WTC11 (cell line): ENCODE results near the gene ATP11A. TPM values are rescaled to one million over a fixed set of nuclear protein-coding genes. Genes with fewer than 3 reads are reported as not detected.

Source experiments
- ATAC-seq: fragments of 200-7000 bp; cut with Tn5 transposase; 2 replicates; pipeline ENCODE4 v1.10.0; 2021; ENCODE audit warnings: mild to moderate bottlenecking, moderate library complexity
- CTCF ChIA-PET: fragments of 300-600 bp; sonication (Branson Sonifier 250); formaldehyde crosslinking; loops from one replicate; lab custom pipeline; 2021; ENCODE audit warnings: antibody characterized with exemption; lab: Charles Lee
- POLR2A ChIA-PET: fragments of 350-600 bp; sonication (Branson Sonifier 250); formaldehyde crosslinking; loops from one replicate; lab custom pipeline; 2021; ENCODE audit warnings: antibody characterized with exemption; lab: Charles Lee
- DNase-seq: peaks from one replicate; pipeline ENCODE4 v3.0.0; 2021; ENCODE audit warnings: low spot score
- H3K27ac Mint-ChIP-seq: 2 replicates; pipeline ENCODE4 v1.8.0; 2021; ENCODE audit warnings: mixed read lengths
- H3K27me3 Mint-ChIP-seq: 2 replicates; pipeline ENCODE4 v1.8.0; 2021; ENCODE audit warnings: low read depth, mild to moderate bottlenecking, moderate library complexity, mixed read lengths
- H3K36me3 Mint-ChIP-seq: 2 replicates; pipeline ENCODE4 v1.8.0; 2021; ENCODE audit warnings: mixed read lengths
- H3K4me1 Mint-ChIP-seq: 2 replicates; pipeline ENCODE4 v1.8.0; 2022; ENCODE audit warnings: mixed read lengths
- H3K4me3 Mint-ChIP-seq: 2 replicates; pipeline ENCODE4 v1.8.0; 2021; ENCODE audit warnings: mild to moderate bottlenecking, moderate library complexity, mixed read lengths
- H3K9me3 Mint-ChIP-seq: 2 replicates; pipeline ENCODE4 v1.8.0; 2021; ENCODE audit warnings: mixed read lengths
- FOXK1 ChIP-seq: sonication (generic); formaldehyde crosslinking; IDR thresholded peaks from 2 replicates; pipeline ENCODE4 v1.8.0; 2022; ENCODE audit warnings: mild to moderate bottlenecking, moderate library complexity, missing genetic modification reagents
- GABPB1 ChIP-seq: sonication (generic); formaldehyde crosslinking; IDR thresholded peaks from 2 replicates; pipeline ENCODE4 v1.8.1; 2023; ENCODE audit warnings: mild to moderate bottlenecking, missing genetic modification reagents
- GTF2I ChIP-seq: fragments of 250-450 bp; sonication (Bioruptor Pico); conservative IDR thresholded peaks from 2 replicates; pipeline ENCODE4 v1.4.0; 2021; ENCODE audit warnings: mild to moderate bottlenecking
- HMGA2 ChIP-seq: fragments of 250-450 bp; sonication (Bioruptor Pico); IDR thresholded peaks from 2 replicates; pipeline ENCODE4 v1.4.0; 2021; ENCODE audit warnings: mild to moderate bottlenecking, moderate library complexity
- IRF2 ChIP-seq: sonication (generic); formaldehyde crosslinking; IDR thresholded peaks from 2 replicates; pipeline ENCODE4 v1.8.0; 2022; ENCODE audit warnings: low read depth, missing genetic modification reagents, borderline replicate concordance
- JAZF1 ChIP-seq: fragments of 250-450 bp; sonication (Bioruptor Pico); IDR thresholded peaks from 2 replicates; pipeline ENCODE4 v1.9.0; 2021; ENCODE audit warnings: moderate library complexity, mild to moderate bottlenecking, inconsistent platforms
- KAT7 ChIP-seq: sonication (generic); formaldehyde crosslinking; IDR thresholded peaks from 2 replicates; pipeline ENCODE4 v1.8.1; 2023; ENCODE audit warnings: missing genetic modification reagents, mild to moderate bottlenecking, borderline replicate concordance
- MXD4 ChIP-seq: fragments of 250-450 bp; sonication (Bioruptor Pico); IDR thresholded peaks from 2 replicates; pipeline ENCODE4 v1.8.0; 2021; ENCODE audit warnings: mild to moderate bottlenecking, moderate library complexity, borderline replicate concordance
- NFE2L1 ChIP-seq: sonication (generic); formaldehyde crosslinking; IDR thresholded peaks from 2 replicates; pipeline ENCODE4 v1.8.1; 2023; ENCODE audit warnings: missing genetic modification reagents
- PRRX2 ChIP-seq: fragments of 250-450 bp; sonication (Bioruptor Pico); IDR thresholded peaks from 2 replicates; pipeline ENCODE4 v1.8.0; 2021; ENCODE audit warnings: mild to moderate bottlenecking
- SMAD4 ChIP-seq: sonication (generic); formaldehyde crosslinking; IDR thresholded peaks from 2 replicates; pipeline ENCODE4 v1.8.0; 2022; ENCODE audit warnings: mild to moderate bottlenecking, missing genetic modification reagents
- ZBTB21 ChIP-seq: sonication (generic); formaldehyde crosslinking; IDR thresholded peaks from 2 replicates; pipeline ENCODE4 v1.8.1; 2023; ENCODE audit warnings: mild to moderate bottlenecking, missing genetic modification reagents, borderline replicate concordance
- total RNA-seq: library from RNA; stranded (reverse); gene quantifications from 3 replicates; pipeline ENCODE4 v1.2.3, GENCODE V29; 2021
- TF ChIP-seq, protein P1 (sequence below): sonication (generic); formaldehyde crosslinking; IDR thresholded peaks from 2 replicates; pipeline ENCODE4 v1.8.0; 2023; ENCODE audit warnings: missing genetic modification reagents, mild to moderate bottlenecking, borderline replicate concordance
- TF ChIP-seq, protein P2 (sequence below): fragments of 250-450 bp; sonication (Bioruptor Pico); IDR thresholded peaks from 2 replicates; pipeline ENCODE4 v1.9.0; 2021; ENCODE audit warnings: mild to moderate bottlenecking
- TF ChIP-seq, protein P3 (sequence below): sonication (generic); formaldehyde crosslinking; IDR thresholded peaks from 2 replicates; pipeline ENCODE4 v1.8.1; 2022; ENCODE audit warnings: missing genetic modification reagents, borderline replicate concordance
- TF ChIP-seq, protein P4 (sequence below): sonication (generic); formaldehyde crosslinking; IDR thresholded peaks from 2 replicates; pipeline ENCODE4 v1.8.1; 2023; ENCODE audit warnings: mild to moderate bottlenecking, missing genetic modification reagents, moderate library complexity
- TF ChIP-seq, protein P5 (sequence below): fragments of 250-450 bp; sonication (Bioruptor Pico); conservative IDR thresholded peaks from 2 replicates; pipeline ENCODE4 v1.9.0; 2021; ENCODE audit warnings: mild to moderate bottlenecking
- TF ChIP-seq, protein P6 (sequence below): sonication (generic); formaldehyde crosslinking; IDR thresholded peaks from 2 replicates; pipeline ENCODE4 v1.8.1; 2022; ENCODE audit warnings: mild to moderate bottlenecking, moderate library complexity, missing genetic modification reagents

ATP11A gene
- total RNA-seq, 1 experiment from 2014 or later: 100 TPM

DNA sequence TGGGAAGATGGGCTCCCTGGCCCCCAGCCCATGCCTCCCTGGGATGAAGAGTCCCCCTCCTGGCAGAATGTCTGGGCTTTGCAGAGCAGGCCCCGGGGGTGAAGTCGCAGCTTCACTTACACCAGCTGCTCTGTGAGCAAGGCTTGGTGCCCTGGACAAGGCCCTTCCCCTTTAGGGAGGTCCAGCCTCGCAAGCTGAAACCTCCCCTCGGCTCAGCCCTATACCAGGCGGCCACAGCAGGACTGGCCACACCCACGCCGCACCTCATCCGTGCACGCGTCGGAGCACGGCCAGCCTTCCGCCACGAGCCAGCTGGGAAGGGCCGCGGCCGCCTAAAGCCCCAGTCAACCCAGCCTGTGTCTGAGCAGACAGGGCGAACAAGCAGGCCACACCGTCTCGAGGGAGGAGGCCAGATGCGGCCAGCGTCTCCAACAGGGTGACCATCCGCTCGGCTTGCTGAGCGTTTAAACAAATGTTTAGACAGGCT is 196.0 kb downstream of the ATP11A start (continued):
- no peak for TF ChIP-seq GTF2I (CRISPR knock-in tag)
- TF ChIP-seq, protein P1, sequence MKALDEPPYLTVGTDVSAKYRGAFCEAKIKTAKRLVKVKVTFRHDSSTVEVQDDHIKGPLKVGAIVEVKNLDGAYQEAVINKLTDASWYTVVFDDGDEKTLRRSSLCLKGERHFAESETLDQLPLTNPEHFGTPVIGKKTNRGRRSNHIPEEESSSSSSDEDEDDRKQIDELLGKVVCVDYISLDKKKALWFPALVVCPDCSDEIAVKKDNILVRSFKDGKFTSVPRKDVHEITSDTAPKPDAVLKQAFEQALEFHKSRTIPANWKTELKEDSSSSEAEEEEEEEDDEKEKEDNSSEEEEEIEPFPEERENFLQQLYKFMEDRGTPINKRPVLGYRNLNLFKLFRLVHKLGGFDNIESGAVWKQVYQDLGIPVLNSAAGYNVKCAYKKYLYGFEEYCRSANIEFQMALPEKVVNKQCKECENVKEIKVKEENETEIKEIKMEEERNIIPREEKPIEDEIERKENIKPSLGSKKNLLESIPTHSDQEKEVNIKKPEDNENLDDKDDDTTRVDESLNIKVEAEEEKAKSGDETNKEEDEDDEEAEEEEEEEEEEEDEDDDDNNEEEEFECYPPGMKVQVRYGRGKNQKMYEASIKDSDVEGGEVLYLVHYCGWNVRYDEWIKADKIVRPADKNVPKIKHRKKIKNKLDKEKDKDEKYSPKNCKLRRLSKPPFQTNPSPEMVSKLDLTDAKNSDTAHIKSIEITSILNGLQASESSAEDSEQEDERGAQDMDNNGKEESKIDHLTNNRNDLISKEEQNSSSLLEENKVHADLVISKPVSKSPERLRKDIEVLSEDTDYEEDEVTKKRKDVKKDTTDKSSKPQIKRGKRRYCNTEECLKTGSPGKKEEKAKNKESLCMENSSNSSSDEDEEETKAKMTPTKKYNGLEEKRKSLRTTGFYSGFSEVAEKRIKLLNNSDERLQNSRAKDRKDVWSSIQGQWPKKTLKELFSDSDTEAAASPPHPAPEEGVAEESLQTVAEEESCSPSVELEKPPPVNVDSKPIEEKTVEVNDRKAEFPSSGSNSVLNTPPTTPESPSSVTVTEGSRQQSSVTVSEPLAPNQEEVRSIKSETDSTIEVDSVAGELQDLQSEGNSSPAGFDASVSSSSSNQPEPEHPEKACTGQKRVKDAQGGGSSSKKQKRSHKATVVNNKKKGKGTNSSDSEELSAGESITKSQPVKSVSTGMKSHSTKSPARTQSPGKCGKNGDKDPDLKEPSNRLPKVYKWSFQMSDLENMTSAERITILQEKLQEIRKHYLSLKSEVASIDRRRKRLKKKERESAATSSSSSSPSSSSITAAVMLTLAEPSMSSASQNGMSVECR (CRISPR knock-in tag): no peak

DNA sequence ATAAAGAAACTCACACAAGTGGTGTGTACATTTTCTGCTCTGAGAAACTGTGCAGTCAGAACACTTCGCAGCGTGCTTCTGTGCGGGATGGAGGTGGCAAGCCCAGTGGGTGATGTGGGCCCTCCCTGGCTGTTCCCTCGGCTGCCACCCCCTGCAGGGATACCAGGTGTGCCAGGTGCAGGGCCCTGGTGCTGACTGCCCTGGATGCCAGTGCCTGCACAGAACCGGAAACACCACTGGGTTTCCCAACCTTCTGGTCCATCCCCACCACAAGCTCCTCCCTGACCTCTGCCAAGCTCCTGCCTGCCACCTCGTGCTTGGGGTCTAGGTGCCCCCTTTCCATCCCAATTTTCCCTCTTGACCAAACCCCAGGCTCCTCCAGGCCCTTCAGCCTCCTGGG is 197.3 kb downstream of the ATP11A start:
- Mint-ChIP-seq H3K9me3 (no peaks in the 10 kb centered on the region), H3K27ac (no peak overlapping the region), H3K4me3 (no peak overlapping the region)
- POLR2A ChIA-PET: no interaction called here
- DNase-seq: peak; percentile 9
- TF ChIP-seq PRRX2 (no peak), SMAD4 (no peak), GABPB1 (CRISPR knock-in tag) (no peak), KAT7 (CRISPR knock-in tag) (no peak), HMGA2 (CRISPR knock-in tag) (no peak), MXD4 (CRISPR knock-in tag) (no peak), JAZF1 (no peak), ZBTB21 (no peak), FOXK1 (CRISPR knock-in tag) (no peak), NFE2L1 (CRISPR knock-in tag) (no peak), IRF2 (CRISPR knock-in tag) (no peak)
- TF ChIP-seq, protein P2, sequence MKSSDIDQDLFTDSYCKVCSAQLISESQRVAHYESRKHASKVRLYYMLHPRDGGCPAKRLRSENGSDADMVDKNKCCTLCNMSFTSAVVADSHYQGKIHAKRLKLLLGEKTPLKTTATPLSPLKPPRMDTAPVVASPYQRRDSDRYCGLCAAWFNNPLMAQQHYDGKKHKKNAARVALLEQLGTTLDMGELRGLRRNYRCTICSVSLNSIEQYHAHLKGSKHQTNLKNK (CRISPR knock-in tag): no peak
- TF ChIP-seq, protein P3, sequence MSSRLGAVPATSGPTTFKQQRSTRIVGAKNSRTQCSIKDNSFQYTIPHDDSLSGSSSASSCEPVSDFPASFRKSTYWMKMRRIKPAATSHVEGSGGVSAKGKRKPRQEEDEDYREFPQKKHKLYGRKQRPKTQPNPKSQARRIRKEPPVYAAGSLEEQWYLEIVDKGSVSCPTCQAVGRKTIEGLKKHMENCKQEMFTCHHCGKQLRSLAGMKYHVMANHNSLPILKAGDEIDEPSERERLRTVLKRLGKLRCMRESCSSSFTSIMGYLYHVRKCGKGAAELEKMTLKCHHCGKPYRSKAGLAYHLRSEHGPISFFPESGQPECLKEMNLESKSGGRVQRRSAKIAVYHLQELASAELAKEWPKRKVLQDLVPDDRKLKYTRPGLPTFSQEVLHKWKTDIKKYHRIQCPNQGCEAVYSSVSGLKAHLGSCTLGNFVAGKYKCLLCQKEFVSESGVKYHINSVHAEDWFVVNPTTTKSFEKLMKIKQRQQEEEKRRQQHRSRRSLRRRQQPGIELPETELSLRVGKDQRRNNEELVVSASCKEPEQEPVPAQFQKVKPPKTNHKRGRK (CRISPR knock-in tag): no peak
- TF ChIP-seq, protein P1 (CRISPR knock-in tag): no peak
- TF ChIP-seq, protein P4, sequence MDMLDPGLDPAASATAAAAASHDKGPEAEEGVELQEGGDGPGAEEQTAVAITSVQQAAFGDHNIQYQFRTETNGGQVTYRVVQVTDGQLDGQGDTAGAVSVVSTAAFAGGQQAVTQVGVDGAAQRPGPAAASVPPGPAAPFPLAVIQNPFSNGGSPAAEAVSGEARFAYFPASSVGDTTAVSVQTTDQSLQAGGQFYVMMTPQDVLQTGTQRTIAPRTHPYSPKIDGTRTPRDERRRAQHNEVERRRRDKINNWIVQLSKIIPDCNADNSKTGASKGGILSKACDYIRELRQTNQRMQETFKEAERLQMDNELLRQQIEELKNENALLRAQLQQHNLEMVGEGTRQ (CRISPR knock-in tag): no peak
- TF ChIP-seq, protein P5, sequence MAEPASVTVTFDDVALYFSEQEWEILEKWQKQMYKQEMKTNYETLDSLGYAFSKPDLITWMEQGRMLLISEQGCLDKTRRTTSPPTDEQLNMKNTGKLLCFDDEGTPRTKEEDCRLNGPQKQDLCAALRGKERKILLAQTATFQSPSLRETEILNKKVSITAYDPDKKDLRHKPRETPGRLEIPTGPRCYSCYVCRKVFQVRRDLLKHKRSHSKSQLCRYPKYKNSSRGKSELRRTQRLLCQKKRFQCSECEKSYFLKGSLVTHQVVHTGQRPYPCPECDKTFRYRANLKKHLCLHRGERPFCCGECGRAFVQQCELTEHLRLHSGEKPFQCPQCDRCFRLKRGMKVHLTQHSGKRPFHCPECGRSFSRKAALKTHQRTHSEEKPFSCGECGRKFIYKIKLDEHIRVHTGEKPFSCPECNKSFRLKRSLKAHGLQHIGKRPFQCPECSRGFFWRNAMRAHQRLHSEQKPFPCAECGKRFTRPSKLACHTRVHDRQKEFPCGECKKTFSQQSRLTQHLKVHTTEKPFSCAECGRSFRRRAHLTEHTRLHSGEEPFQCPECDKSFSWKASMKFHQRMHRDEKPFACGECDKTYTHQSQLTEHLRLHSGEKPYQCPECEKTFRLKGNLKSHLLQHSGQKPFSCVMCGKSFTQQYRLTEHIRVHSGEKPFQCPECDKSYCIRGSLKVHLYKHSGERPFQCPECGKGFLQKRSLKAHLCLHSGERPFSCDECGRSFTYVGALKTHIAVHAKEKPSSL (CRISPR knock-in tag): no peak
- TF ChIP-seq, protein P6, sequence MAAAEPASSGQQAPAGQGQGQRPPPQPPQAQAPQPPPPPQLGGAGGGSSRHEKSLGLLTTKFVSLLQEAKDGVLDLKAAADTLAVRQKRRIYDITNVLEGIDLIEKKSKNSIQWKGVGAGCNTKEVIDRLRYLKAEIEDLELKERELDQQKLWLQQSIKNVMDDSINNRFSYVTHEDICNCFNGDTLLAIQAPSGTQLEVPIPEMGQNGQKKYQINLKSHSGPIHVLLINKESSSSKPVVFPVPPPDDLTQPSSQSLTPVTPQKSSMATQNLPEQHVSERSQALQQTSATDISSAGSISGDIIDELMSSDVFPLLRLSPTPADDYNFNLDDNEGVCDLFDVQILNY: no peak
- TF ChIP-seq, all 79 proteins: peak for 0
- peaks cover 30% of the 10 kb centered on the region for H3K4me1 Mint-ChIP-seq
- ATAC-seq: no peak
- peaks cover 7% of the 10 kb centered on the region; the same call in 1 of the 2 replicates for H3K36me3 Mint-ChIP-seq
- CTCF ChIA-PET: interaction anchor here (1.9 to 2.5 kb wide), 2 partner anchors 13 to 56 kb away, joined by 6 to 16 read pairs; no protein-coding TSS in a partner anchor
- peaks cover 27% of the 10 kb centered on the region for H3K27me3 Mint-ChIP-seq
